WTC11 (cell line): Measurements from ENCODE around the gene PTPN4.

ENCODE experiments used
- ELF4 ChIP-seq: sonication (generic); formaldehyde crosslinking; IDR thresholded peaks from 2 replicates; pipeline ENCODE4 v1.8.1; 2022; ENCODE audit warnings: low read depth, mild to moderate bottlenecking, moderate library complexity, missing genetic modification reagents
- IRF2 ChIP-seq: sonication (generic); formaldehyde crosslinking; IDR thresholded peaks from 2 replicates; pipeline ENCODE4 v1.8.0; 2022; ENCODE audit warnings: low read depth, missing genetic modification reagents, borderline replicate concordance
- RELA ChIP-seq: sonication (generic); formaldehyde crosslinking; IDR thresholded peaks from 2 replicates; pipeline ENCODE4 v1.8.1; 2022; ENCODE audit warnings: missing genetic modification reagents, mild to moderate bottlenecking, borderline replicate concordance
- TEAD1 ChIP-seq: sonication (generic); formaldehyde crosslinking; IDR thresholded peaks from 2 replicates; pipeline ENCODE4 v1.8.0; 2022; ENCODE audit warnings: mild to moderate bottlenecking, missing genetic modification reagents
- TEAD4 ChIP-seq: sonication (generic); formaldehyde crosslinking; IDR thresholded peaks from 2 replicates; pipeline ENCODE4 v1.8.0; 2022; ENCODE audit warnings: mild to moderate bottlenecking, missing genetic modification reagents
- ZNF232 ChIP-seq: sonication (generic); formaldehyde crosslinking; IDR thresholded peaks from 2 replicates; pipeline ENCODE4 v1.8.0; 2022; ENCODE audit warnings: mild to moderate bottlenecking, missing genetic modification reagents
- TF ChIP-seq, protein P1 (sequence below): sonication (generic); formaldehyde crosslinking; IDR thresholded peaks from 2 replicates; pipeline ENCODE4 v1.8.0; 2022; ENCODE audit warnings: mild to moderate bottlenecking, missing genetic modification reagents
- TF ChIP-seq, protein P2 (sequence below): fragments of 200-600 bp; IDR thresholded peaks from 2 replicates; pipeline ENCODE4 v1.8.0; 2022; ENCODE audit warnings: antibody characterized with exemption
- TF ChIP-seq, protein P3 (sequence below): sonication (generic); formaldehyde crosslinking; IDR thresholded peaks from 2 replicates; pipeline ENCODE4 v1.8.1; 2023; ENCODE audit warnings: mild to moderate bottlenecking, missing genetic modification reagents, moderate library complexity
- TF ChIP-seq, protein P4 (sequence below): sonication (generic); formaldehyde crosslinking; IDR thresholded peaks from 2 replicates; pipeline ENCODE4 v1.8.1; 2022; ENCODE audit warnings: mild to moderate bottlenecking, moderate library complexity, missing genetic modification reagents
- TF ChIP-seq, protein P5 (sequence below): sonication (generic); formaldehyde crosslinking; conservative IDR thresholded peaks from 2 replicates; pipeline ENCODE4 v1.8.1; 2023; ENCODE audit warnings: mild to moderate bottlenecking, low read depth, missing genetic modification reagents, moderate library complexity
- TF ChIP-seq, protein P6 (sequence below): sonication (generic); formaldehyde crosslinking; IDR thresholded peaks from 2 replicates; pipeline ENCODE4 v1.8.0; 2022; ENCODE audit warnings: mild to moderate bottlenecking, missing genetic modification reagents

DNA sequence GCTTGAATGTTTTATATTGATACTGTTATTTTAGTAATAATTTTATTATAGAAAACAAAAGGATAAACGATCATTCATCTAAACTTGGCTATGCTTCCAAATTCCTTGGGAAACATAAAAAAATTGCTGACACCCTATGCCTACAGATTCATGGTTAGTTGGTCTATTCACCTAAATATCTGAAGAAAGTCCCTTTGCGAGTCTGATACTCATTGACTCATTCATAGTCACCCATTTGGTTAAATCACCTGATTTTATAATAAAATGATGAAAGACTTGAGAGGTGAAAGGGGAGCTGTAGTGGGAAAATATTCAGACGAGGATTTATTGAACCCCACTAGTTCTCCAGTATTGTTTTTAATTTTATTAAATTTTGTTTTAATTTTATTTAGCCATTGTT is 112.0 kb downstream of the PTPN4 start:
- TF ChIP-seq ELF4 (CRISPR knock-in tag) (no peak), ZNF232 (CRISPR knock-in tag) (no peak), RELA (no peak), TEAD1 (no peak), IRF2 (CRISPR knock-in tag) (no peak), TEAD4 (no peak)
- TF ChIP-seq, protein P1, sequence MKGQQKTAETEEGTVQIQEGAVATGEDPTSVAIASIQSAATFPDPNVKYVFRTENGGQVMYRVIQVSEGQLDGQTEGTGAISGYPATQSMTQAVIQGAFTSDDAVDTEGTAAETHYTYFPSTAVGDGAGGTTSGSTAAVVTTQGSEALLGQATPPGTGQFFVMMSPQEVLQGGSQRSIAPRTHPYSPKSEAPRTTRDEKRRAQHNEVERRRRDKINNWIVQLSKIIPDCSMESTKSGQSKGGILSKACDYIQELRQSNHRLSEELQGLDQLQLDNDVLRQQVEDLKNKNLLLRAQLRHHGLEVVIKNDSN (CRISPR knock-in tag): no peak
- TF ChIP-seq, protein P2, sequence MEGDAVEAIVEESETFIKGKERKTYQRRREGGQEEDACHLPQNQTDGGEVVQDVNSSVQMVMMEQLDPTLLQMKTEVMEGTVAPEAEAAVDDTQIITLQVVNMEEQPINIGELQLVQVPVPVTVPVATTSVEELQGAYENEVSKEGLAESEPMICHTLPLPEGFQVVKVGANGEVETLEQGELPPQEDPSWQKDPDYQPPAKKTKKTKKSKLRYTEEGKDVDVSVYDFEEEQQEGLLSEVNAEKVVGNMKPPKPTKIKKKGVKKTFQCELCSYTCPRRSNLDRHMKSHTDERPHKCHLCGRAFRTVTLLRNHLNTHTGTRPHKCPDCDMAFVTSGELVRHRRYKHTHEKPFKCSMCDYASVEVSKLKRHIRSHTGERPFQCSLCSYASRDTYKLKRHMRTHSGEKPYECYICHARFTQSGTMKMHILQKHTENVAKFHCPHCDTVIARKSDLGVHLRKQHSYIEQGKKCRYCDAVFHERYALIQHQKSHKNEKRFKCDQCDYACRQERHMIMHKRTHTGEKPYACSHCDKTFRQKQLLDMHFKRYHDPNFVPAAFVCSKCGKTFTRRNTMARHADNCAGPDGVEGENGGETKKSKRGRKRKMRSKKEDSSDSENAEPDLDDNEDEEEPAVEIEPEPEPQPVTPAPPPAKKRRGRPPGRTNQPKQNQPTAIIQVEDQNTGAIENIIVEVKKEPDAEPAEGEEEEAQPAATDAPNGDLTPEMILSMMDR: no peak
- TF ChIP-seq, protein P3, sequence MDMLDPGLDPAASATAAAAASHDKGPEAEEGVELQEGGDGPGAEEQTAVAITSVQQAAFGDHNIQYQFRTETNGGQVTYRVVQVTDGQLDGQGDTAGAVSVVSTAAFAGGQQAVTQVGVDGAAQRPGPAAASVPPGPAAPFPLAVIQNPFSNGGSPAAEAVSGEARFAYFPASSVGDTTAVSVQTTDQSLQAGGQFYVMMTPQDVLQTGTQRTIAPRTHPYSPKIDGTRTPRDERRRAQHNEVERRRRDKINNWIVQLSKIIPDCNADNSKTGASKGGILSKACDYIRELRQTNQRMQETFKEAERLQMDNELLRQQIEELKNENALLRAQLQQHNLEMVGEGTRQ (CRISPR knock-in tag): no peak
- TF ChIP-seq, protein P4, sequence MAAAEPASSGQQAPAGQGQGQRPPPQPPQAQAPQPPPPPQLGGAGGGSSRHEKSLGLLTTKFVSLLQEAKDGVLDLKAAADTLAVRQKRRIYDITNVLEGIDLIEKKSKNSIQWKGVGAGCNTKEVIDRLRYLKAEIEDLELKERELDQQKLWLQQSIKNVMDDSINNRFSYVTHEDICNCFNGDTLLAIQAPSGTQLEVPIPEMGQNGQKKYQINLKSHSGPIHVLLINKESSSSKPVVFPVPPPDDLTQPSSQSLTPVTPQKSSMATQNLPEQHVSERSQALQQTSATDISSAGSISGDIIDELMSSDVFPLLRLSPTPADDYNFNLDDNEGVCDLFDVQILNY (CRISPR knock-in tag): no peak
- TF ChIP-seq, protein P5, sequence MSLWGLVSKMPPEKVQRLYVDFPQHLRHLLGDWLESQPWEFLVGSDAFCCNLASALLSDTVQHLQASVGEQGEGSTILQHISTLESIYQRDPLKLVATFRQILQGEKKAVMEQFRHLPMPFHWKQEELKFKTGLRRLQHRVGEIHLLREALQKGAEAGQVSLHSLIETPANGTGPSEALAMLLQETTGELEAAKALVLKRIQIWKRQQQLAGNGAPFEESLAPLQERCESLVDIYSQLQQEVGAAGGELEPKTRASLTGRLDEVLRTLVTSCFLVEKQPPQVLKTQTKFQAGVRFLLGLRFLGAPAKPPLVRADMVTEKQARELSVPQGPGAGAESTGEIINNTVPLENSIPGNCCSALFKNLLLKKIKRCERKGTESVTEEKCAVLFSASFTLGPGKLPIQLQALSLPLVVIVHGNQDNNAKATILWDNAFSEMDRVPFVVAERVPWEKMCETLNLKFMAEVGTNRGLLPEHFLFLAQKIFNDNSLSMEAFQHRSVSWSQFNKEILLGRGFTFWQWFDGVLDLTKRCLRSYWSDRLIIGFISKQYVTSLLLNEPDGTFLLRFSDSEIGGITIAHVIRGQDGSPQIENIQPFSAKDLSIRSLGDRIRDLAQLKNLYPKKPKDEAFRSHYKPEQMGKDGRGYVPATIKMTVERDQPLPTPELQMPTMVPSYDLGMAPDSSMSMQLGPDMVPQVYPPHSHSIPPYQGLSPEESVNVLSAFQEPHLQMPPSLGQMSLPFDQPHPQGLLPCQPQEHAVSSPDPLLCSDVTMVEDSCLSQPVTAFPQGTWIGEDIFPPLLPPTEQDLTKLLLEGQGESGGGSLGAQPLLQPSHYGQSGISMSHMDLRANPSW (CRISPR knock-in tag): no peak
- TF ChIP-seq, protein P6, sequence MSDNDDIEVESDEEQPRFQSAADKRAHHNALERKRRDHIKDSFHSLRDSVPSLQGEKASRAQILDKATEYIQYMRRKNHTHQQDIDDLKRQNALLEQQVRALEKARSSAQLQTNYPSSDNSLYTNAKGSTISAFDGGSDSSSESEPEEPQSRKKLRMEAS: no peak
